GM12875 (cell line): ENCODE measurements around the gene PNMA8A.
"Not testable (repeated sequence)": the region's sequence is repeated elsewhere in the genome, so short reads cannot be mapped to it uniquely, and the experiment has no call there.

Experiments
- H3K4me3 ChIP-seq: one replicate; pipeline ENCODE4 v1.5.1; 2011; ENCODE audit warnings: low read depth, low read length, control low read depth
- TF ChIP-seq, protein P1 (sequence below): IDR thresholded peaks from 2 replicates; pipeline ENCODE4 v1.5.1; 2011; ENCODE audit warnings: low read depth, mild to moderate bottlenecking, control low read depth, inconsistent platforms, low read length, moderate library complexity, borderline replicate concordance; ENCODE audit not compliant: insufficient read depth

PNMA8A gene

DNA sequence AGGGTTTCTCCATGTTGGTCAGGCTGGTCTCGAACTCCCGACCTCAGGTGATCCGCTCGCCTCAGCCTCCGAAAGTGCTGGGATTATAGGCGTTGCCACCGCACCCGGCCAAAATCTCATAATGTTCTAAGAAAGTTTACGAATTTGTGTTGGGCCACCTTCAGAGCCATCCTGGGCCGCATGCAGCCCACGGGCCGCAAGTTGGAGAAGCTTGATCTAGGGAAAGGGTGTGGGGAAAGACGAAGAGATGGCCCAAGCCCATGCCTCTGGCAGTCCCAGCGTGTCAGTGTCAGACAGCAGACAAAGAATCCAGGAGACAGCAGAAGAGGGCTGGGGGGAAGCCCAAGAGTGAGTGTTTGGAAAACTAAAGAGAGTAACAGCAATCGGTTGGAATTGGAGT lies 25.3 kb downstream of the PNMA8A start:
- TF ChIP-seq, protein P1, sequence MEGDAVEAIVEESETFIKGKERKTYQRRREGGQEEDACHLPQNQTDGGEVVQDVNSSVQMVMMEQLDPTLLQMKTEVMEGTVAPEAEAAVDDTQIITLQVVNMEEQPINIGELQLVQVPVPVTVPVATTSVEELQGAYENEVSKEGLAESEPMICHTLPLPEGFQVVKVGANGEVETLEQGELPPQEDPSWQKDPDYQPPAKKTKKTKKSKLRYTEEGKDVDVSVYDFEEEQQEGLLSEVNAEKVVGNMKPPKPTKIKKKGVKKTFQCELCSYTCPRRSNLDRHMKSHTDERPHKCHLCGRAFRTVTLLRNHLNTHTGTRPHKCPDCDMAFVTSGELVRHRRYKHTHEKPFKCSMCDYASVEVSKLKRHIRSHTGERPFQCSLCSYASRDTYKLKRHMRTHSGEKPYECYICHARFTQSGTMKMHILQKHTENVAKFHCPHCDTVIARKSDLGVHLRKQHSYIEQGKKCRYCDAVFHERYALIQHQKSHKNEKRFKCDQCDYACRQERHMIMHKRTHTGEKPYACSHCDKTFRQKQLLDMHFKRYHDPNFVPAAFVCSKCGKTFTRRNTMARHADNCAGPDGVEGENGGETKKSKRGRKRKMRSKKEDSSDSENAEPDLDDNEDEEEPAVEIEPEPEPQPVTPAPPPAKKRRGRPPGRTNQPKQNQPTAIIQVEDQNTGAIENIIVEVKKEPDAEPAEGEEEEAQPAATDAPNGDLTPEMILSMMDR = no peak
- H3K4me3 ChIP-seq = no peak overlapping the region

DNA sequence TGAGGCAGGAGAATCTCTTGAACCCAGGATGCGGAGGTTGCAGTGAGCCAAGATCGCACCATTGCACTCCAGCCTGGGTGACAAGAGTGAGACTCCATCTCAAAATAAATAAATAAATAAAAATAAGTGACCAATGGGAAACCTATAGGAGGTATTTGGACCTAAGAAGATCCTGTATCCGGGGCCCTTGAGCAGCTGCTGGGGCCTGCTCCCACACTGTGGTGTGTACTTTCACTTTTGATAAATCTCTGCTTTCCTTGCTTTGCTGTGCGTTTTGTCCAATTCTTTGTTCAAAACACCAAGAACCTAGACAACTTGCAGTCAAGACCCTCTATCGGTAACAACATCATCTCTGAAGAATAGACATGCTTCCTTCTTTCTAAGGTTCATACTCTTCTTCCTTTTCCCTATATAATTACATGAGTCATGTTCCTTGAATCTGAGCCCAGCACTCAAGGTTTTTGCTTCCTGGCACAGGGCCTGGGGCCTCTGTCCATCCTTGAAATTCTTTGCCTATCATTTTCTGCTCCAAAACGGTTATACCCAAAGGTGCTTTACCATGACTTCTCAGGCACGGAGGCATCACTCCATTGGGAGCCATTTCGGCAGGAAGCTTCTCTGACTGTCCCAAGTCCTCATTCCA lies 28.4 kb downstream of the PNMA8A start:
- H3K4me3 ChIP-seq = no peak overlapping the region
- TF ChIP-seq, protein P1 = no peak

DNA sequence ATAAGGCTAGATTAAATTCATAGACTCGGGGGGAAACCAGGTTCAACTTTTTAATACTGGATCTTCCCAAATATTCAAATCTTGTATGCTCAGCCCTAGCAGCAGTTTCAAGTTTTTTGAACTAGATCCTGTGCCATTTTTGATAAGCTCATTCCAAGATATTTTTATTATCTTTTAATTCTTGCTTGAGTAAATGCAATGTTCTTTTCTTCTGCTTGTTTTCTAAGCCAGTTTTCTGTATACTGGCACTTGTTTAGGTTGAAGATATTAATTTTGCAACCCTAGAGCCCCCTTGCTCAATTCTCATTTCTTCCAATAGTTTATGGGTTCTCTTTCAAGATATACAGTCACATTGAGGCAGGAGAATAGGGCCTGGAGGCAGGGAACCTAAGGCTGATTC lies 29.5 kb downstream of the PNMA8A start:
- TF ChIP-seq, protein P1 = no peak
- H3K4me3 ChIP-seq = no peak overlapping the region

DNA sequence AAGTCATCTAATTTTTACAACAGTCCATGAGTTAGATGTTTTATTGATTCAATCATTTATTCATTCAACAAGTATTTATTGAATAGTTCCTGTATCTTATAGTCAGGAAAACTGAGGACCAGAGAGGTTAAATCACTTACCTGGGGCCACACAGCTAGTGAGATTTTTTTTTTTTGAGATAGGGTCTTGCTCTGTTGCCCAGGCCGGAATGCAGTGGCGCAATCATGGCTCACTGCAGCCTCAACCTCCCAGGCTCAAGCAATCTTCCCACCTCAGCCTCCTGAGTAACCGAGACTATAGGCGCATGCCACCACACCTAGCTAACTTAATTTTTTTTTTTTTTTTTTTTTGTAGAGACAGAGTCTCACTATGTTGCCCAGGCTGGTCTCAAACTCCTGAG lies 35.7 kb downstream of the PNMA8A start:
- H3K4me3 ChIP-seq = not testable (repeated sequence)

DNA sequence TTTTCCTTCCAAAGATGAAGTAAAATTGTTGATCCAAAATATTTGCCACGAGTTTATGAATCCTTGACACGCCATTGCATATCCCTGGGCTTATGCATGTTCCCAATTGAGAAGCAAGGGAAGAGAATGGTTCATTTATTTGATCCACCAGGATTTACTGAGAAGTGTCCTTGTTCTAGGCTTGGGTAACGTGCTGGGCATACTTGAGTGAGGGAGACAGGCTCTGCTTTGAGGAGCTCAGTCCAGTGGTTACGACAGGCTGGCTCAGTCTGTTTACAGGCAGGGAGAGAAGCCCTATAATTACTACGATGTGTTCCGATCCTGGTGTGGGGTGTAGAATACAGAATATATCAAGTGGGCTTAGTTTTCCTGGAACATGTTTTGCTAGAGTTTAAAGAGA lies 36.4 kb downstream of the PNMA8A start:
- TF ChIP-seq, protein P1 = no peak
- H3K4me3 ChIP-seq = no peak overlapping the region

DNA sequence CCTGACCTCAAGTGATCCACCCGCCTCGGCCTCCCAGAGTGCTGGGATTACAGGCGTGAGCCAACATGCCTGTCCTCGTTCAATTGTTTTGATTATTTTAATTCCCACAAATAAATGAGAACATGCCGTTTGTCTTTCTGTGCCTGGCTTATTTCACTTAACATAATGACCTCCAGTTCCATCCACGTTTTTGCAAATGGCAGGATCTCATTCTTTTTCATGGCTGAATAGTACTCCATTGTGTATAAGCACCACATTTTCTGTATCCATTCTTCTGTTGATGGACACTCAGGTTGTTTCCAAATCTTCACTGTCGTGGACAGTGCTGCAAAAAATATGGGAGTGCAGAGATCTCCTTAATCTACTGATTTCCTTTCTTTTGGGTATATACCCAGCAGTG lies 37.9 kb downstream of the PNMA8A start:
- not testable (repeated sequence) for H3K4me3 ChIP-seq

DNA sequence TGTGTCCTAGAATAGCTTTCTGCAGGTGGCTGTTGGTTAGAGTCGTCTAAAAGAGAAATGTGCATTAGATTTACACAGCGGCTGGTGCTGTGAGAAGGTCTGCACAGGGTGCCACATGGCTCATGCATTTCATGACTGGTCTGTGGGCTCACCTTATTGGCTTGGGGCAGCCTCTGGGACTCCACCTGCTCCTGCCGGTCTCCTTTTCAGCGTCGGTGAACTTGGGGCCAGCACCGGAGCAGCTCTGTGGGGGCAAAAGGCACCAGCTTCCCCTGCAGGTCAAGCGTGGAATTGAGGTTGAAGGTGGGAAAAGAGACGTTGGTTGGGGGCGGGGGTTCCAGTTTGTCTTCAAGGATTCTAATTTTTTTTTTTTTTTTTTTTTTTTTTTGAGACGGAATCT lies 39.5 kb downstream of the PNMA8A start:
- no peak overlapping the region for H3K4me3 ChIP-seq
- TF ChIP-seq, protein P1 = peak; percentile 18; the same call in 1 of the 2 replicates

DNA sequence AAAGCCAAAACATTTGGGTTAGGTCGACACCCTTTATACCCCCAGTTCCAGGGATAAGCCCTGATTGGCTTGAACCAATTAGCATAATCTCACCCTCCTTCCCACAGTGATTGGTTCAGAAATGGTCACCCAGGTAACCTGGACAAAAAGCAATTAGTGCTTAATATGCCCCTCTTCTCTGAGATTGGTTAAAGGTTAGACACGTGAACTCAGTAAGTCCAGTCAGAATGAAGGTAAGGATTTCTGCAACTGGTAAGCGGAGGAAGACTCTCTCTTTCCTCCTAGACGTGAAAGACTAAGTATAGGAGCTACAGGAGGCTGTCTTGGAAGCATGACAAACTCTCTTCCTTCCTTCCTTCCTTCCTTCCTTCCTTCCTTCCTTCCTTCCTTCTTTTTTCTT lies 41.4 kb downstream of the PNMA8A start:
- H3K4me3 ChIP-seq = no peak overlapping the region
- TF ChIP-seq, protein P1 = no peak
